Ovary (tissue), 3 donors: ENCODE data around the gene TMSB15B.

Experiments used
- EP300 ChIP-seq: sonication (generic); formaldehyde crosslinking; IDR thresholded peaks from one replicate; pipeline ENCODE4 v1.6.1; 2017; ENCODE audit warnings: antibody characterized with exemption
- TF ChIP-seq, protein P1 (sequence below), 3 donors: fragments of 450-650 bp in 2 of 3; fragments of 200-600 bp in 1 of 3; IDR thresholded peaks; one replicate each; pipeline versions ENCODE4 v1.5.1 to v1.8.0; 2016 to 2022; ENCODE audit warnings: antibody characterized with exemption in 3 of 3, mild to moderate bottlenecking in 1 of 3
- donor health status: DM: no; HTN: no; CAD: no.

DNA sequence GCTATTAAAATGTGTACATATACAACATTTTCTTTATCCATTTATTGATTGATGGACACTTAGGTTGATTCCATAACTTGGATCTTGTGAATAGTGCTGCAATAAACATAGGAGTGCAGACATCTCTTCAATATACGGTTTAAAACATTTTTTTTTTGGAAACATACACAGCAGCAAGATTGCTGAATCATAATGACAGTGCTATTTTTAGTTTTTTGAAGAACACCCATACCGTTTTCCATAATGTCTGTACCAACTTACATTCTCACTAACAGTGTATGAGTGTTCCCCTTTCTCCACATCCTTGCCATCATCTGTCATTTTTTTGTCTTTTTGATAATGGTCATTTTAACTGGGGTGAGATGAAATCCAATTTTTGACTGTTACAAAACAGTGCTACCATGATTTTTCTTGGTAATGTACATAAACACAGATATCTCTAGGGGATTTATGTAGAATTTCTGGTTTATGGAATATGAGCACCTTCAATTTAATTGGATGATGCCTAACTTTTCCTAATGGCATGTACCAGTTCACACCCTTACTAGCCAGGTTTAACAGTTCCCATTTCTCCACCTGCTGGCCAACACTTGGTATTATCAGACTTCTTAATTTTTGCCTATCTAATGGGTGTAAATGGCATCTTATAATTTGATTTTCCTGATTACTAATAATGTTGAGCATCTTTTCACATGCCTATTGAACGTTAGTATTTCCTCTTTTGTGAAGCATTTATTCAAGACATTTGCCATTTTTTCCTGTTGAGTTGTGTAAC is 21.0 kb upstream of the TMSB15B start:
- no peak for TF ChIP-seq EP300
- TF ChIP-seq, protein P1, sequence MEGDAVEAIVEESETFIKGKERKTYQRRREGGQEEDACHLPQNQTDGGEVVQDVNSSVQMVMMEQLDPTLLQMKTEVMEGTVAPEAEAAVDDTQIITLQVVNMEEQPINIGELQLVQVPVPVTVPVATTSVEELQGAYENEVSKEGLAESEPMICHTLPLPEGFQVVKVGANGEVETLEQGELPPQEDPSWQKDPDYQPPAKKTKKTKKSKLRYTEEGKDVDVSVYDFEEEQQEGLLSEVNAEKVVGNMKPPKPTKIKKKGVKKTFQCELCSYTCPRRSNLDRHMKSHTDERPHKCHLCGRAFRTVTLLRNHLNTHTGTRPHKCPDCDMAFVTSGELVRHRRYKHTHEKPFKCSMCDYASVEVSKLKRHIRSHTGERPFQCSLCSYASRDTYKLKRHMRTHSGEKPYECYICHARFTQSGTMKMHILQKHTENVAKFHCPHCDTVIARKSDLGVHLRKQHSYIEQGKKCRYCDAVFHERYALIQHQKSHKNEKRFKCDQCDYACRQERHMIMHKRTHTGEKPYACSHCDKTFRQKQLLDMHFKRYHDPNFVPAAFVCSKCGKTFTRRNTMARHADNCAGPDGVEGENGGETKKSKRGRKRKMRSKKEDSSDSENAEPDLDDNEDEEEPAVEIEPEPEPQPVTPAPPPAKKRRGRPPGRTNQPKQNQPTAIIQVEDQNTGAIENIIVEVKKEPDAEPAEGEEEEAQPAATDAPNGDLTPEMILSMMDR (IDR thresholded peaks at IDR 0.05): peak in 2 of 3 donors; percentile 47 to 61
